ENCODE data around the gene RAPGEF6.

The RAPGEF6 gene

DNA sequence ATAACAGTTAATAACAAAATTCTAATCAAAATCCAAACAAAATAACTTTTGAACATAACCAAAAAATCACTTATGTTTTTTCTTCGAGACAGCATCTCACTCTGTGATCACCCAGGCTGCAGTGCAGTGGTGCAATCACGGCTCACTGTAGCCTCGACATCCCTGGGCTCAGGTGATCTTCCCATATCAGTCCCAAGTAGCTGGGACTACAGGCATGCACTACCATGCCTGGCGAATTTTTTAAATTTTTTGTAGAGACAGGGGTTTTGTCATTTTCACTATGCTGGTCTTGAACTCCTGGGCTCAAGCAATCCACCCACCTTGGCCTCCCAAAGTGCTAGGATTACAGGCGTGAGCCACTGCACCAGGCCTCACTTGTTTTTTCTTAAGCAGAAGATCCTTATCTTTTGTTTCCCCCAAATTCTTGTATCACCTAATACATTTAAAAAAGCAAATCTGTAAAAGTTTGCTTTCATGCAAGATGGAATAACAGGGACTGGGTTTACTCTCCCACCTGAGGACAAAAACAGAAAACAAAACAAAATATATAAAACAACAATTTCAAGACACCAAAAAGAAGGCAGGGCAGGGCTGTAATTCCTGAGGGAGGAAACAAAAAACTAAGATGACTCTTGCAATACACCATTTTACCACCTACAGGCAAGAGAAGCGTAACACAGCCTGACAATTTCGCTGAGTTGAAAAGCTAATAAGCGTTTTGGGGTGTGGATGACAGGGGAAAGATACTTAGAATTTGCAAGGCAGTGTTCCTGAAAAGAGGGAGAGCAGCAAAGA lies 71.4 kb downstream of the RAPGEF6 start:
- Mint-ChIP-seq H3K4me3 (no peak overlapping the region), H3K9me3 (no peaks in the 10 kb centered on the region), H3K27me3 (no peaks in the 10 kb centered on the region), H3K27ac (no peak overlapping the region), H3K4me1 (ENCODE audit: low read depth) (peaks cover 30% of the 10 kb centered on the region), H3K36me3 (ENCODE audit: low read depth) (peaks cover 31% of the 10 kb centered on the region)

DNA sequence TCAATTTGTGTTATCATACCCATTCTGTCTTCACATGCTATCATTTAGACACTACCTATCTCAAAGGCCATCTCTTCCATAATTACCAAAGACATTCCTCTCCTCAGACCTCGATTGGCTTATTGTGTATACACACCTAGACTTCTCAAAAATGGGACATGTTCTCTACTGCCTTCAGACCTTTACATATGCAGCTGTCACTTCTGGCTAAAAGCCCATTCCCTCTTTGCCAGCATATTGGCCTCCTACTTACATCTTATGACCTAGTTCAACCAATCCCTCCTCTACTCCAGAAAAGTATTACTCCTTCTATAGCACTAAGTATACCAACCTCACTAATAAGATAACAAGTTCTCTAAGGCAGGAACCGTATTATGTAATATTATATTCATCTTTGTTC lies 84.4 kb downstream of the RAPGEF6 start:
- peak overlapping the region; percentile 2 for H3K27ac Mint-ChIP-seq
- no peak overlapping the region for H3K4me3 Mint-ChIP-seq
- H3K27me3 Mint-ChIP-seq, result no peaks in the 10 kb centered on the region
- H3K36me3 Mint-ChIP-seq (ENCODE audit: low read depth), result peaks cover 55% of the 10 kb centered on the region
- H3K4me1 Mint-ChIP-seq (ENCODE audit: low read depth), result peaks cover 70% of the 10 kb centered on the region
- peaks cover 3% of the 10 kb centered on the region for H3K9me3 Mint-ChIP-seq

DNA sequence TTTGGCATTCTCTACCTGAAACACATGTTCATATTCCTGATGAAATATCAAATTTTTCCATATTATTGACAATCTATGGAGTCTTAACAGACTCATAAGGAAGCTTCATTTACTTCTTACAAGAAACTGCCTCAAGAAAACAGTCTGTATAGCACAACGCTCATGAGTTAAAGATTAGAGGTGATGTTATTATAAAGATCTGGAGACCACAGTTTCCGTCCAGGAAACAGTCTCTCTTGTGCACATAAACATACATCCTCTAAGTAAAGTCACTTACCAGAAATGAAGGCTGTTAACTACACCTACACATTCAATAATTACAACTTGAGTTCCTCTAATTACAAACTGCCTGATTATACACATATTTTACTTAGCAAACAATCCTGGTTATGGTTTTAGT lies 86.9 kb downstream of the RAPGEF6 start:
- peaks cover 81% of the 10 kb centered on the region for H3K4me1 Mint-ChIP-seq (ENCODE audit: low read depth)
- peak overlapping the region; percentile 86 for H3K27ac Mint-ChIP-seq
- no peaks in the 10 kb centered on the region for H3K27me3 Mint-ChIP-seq
- H3K9me3 Mint-ChIP-seq, result peaks cover 3% of the 10 kb centered on the region
- peak overlapping the region; percentile 78 for H3K4me3 Mint-ChIP-seq
- peaks cover 55% of the 10 kb centered on the region for H3K36me3 Mint-ChIP-seq (ENCODE audit: low read depth)

DNA sequence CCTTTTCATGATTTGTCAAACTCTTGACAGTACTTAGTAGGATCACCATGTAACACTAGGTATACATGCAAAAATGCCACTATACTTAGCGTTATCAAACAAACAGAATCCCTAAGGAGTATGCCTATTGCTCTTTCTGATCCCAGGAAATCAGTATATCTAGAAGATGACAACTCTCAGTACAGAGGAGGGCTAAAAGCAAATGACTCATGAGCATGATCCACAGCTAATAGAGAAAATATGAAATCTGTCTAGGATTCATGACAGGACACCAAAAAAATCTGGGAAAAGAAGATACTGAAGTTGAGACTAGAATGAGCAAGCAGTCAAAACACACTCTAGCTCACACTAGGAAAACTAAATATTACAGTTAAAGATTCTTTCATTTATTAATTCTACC lies 89.2 kb downstream of the RAPGEF6 start:
- peaks cover 86% of the 10 kb centered on the region for H3K4me1 Mint-ChIP-seq (ENCODE audit: low read depth)
- peak overlapping the region; percentile 53 for H3K27ac Mint-ChIP-seq
- no peaks in the 10 kb centered on the region for H3K27me3 Mint-ChIP-seq
- H3K9me3 Mint-ChIP-seq, result no peaks in the 10 kb centered on the region
- peaks cover 66% of the 10 kb centered on the region for H3K36me3 Mint-ChIP-seq (ENCODE audit: low read depth)
- peak overlapping the region; percentile 60 for H3K4me3 Mint-ChIP-seq

DNA sequence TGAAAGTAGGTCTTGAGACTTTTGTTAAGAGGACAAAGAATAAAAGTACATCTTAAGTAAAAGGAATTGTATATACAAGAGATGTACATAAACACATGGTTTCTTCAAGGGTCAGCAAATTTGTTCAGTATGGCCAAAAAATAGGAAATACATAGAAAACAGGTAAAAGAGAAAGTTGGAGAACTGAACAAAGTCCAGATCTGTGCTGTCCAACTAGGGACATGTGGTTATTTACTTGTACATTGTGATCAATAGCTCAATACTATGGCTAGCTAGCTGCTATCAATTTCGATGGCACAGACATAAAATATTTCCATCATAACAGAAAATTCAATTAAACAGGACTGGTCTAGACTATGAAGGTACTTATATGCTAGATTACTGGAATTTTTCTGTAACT lies 92.3 kb downstream of the RAPGEF6 start:
- Mint-ChIP-seq H3K27me3 (no peaks in the 10 kb centered on the region), H3K9me3 (no peaks in the 10 kb centered on the region), H3K4me3 (no peak overlapping the region), H3K4me1 (ENCODE audit: low read depth) (peaks cover 87% of the 10 kb centered on the region), H3K36me3 (ENCODE audit: low read depth) (peaks cover 61% of the 10 kb centered on the region), H3K27ac (no peak overlapping the region)

DNA sequence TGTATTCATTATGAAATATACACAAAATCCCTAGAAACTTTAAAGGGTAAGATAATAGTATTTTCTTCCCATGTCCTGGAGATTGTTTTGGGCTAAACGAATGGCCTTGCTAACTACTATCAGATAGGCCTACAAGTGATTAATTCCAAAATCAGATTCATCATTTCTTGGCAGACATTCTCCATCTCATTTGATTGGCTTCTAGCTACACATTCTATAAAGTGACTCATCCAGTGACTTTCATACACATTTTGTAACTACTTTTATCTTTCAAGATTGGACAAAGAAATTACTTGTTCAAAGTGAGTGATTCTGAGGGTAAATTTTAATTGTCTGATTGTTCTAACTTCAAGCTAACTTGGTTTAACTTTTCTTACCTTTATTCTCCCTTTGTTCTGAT lies 93.3 kb downstream of the RAPGEF6 start:
- Mint-ChIP-seq H3K4me3 (no peak overlapping the region), H3K27ac (peak overlapping the region; percentile 51), H3K36me3 (ENCODE audit: low read depth) (peaks cover 54% of the 10 kb centered on the region), H3K4me1 (ENCODE audit: low read depth) (peaks cover 87% of the 10 kb centered on the region), H3K9me3 (no peaks in the 10 kb centered on the region), H3K27me3 (no peaks in the 10 kb centered on the region)

DNA sequence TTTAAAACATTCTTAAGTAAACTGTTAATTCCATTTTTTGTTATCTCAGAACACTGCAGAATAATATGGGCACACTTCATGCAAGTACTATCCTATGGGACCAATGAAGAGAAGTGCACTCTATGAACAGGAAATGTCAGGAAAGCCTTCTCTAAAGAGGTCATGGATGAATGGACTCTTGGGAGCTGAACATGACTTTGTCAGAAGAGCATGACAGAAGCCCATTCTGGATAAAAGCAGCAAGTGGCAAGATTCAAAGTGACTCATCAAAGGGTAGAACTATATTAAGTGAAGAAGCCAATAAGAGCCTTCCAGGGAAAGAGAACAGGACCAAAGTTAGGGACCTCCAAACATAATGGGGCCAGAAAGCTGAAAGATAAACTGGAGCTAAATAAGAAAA lies 94.0 kb downstream of the RAPGEF6 start:
- peaks cover 90% of the 10 kb centered on the region for H3K4me1 Mint-ChIP-seq (ENCODE audit: low read depth)

DNA sequence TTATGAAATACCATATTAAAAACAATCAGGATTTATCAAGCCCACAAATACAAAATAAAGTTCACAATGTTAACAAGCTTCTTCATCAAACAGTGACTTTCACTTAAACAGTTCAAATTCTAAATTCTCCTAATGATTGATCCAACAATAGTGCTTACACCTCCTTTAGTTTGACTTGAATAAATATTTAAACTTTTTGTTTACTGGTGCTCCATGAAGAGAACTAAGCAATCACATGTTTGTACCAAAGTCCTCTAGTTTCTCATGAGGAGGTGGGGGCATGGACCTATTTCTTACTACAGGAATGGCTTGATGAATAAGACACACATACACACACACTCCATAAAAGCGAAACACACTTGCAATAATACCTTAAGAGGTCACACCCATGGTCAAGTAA lies 95.8 kb downstream of the RAPGEF6 start:
- peak overlapping the region; percentile 46 for H3K27ac Mint-ChIP-seq
- H3K9me3 Mint-ChIP-seq, result no peaks in the 10 kb centered on the region
- peaks cover 95% of the 10 kb centered on the region for H3K4me1 Mint-ChIP-seq (ENCODE audit: low read depth)
- no peak overlapping the region for H3K4me3 Mint-ChIP-seq
- H3K36me3 Mint-ChIP-seq (ENCODE audit: low read depth), result peaks cover 45% of the 10 kb centered on the region
- H3K27me3 Mint-ChIP-seq, result no peaks in the 10 kb centered on the region

More for the DNA sequence above, 94.0 kb downstream of the RAPGEF6 start:
- peak overlapping the region; percentile 51 for H3K27ac Mint-ChIP-seq
- no peaks in the 10 kb centered on the region for H3K27me3 Mint-ChIP-seq
- no peak overlapping the region for H3K4me3 Mint-ChIP-seq
- no peaks in the 10 kb centered on the region for H3K9me3 Mint-ChIP-seq
- H3K36me3 Mint-ChIP-seq (ENCODE audit: low read depth), result peaks cover 57% of the 10 kb centered on the region

DNA sequence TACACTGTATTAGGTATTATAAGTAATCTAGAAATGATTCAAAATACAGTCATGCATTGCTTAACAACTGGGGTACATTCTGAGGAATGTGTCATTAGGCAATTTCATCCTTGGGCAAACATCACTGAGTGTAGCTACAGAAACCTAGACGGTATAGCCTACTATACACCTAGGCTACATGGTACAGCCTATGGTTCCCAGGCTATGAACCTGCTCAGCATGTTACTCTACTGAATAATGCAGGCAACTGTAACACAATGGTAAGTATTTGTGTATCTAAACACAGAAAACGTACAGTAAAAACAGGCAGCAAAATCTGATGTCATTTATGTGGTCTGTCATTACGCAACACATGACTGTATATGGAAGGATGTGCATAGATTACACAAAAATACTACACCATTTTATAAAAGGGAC lies 96.8 kb downstream of the RAPGEF6 start:
- no peaks in the 10 kb centered on the region for H3K9me3 Mint-ChIP-seq

DNA sequence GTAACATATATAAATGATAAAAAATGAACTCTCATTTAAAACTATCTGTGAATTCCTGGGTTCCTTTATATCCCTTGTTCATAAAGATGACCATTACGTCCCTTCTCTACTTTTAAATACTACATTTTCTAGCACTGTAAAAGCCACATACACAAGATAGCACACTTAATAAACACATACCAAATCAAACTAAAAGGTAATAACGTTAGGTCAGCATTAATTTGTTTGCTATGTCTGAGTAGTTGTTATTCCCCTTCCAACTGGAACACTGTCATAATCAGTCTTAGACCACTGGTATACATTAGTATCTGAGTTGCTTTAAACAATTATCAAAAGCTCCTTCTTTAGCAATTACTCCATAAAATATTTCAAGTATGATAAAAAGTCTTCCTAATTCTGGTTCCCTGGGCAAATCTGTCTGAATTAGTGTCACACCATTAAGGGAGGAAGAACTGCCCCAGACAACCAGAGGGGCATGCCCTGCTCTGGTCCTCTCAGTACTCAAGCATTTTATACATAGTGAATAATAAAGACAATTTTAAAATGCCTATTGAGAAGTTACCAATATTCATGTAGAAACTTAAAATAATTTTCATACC lies 98.1 kb downstream of the RAPGEF6 start:
- Mint-ChIP-seq H3K4me3 (peak overlapping the region; percentile 67), H3K9me3 (no peaks in the 10 kb centered on the region), H3K27ac (peak overlapping the region; percentile 82), H3K36me3 (ENCODE audit: low read depth) (peaks cover 31% of the 10 kb centered on the region), H3K4me1 (ENCODE audit: low read depth) (peaks cover 97% of the 10 kb centered on the region), H3K27me3 (no peaks in the 10 kb centered on the region)

More for the DNA sequence above, 96.8 kb downstream of the RAPGEF6 start:
- Mint-ChIP-seq H3K4me1 (ENCODE audit: low read depth) (peaks cover 97% of the 10 kb centered on the region), H3K36me3 (ENCODE audit: low read depth) (peaks cover 41% of the 10 kb centered on the region), H3K4me3 (no peak overlapping the region), H3K27me3 (no peaks in the 10 kb centered on the region), H3K27ac (no peak overlapping the region)

DNA sequence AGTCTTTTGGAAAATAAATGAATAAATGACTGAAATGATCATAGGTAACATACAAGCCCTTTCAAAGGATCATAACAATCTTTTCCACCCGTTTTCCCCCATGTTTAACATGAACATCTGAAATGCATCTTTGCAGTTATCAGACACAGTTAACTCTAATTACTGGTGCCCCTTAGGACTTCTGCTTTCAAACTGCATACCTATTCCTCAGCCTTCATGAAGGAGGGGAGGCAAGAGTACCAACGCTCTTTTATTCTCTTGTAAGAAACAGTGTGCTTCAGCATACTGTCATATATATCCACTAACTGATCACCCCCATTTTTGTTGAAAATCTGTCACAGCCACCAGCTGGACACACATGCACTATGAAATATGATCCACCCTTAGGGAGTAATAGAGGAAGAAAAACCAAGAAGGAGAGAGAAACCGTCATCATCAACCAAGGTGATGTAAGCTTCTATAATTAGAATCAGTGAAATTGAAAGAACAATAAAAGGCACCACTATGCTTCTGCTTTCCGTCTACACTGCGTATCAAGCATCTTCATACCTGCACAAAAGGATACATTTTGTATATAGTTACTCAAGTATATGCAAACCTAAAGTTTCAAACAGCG lies 98.7 kb downstream of the RAPGEF6 start:
- peak overlapping the region; percentile 82 for H3K27ac Mint-ChIP-seq
- H3K27me3 Mint-ChIP-seq, result no peaks in the 10 kb centered on the region
- H3K4me3 Mint-ChIP-seq, result peak overlapping the region; percentile 67
- H3K36me3 Mint-ChIP-seq (ENCODE audit: low read depth), result peaks cover 24% of the 10 kb centered on the region
- no peaks in the 10 kb centered on the region for H3K9me3 Mint-ChIP-seq
- peaks cover 94% of the 10 kb centered on the region for H3K4me1 Mint-ChIP-seq (ENCODE audit: low read depth)

DNA sequence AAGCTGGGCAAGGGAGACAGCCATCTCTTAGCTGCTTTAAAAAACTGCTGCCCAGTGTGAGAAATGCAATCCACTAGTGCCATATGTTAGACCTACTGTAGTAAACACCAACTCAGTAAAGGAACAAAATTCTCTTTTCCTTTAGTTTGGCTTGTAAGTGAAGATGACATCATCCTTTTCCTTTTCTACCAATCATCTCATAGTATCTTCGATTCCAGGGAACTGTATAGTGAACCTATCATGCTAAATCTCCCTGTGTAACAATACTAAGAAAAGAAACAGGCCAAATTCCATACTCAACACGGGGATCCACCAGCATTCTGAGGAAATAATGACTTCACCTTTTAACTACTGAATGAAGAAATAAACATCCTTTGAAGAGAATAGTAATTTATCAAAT lies 100.1 kb downstream of the RAPGEF6 start:
- Mint-ChIP-seq H3K9me3 (no peaks in the 10 kb centered on the region), H3K36me3 (ENCODE audit: low read depth) (peaks cover 15% of the 10 kb centered on the region), H3K27ac (peak overlapping the region; percentile 64), H3K4me3 (no peak overlapping the region), H3K27me3 (no peaks in the 10 kb centered on the region), H3K4me1 (ENCODE audit: low read depth) (peaks cover 95% of the 10 kb centered on the region)

DNA sequence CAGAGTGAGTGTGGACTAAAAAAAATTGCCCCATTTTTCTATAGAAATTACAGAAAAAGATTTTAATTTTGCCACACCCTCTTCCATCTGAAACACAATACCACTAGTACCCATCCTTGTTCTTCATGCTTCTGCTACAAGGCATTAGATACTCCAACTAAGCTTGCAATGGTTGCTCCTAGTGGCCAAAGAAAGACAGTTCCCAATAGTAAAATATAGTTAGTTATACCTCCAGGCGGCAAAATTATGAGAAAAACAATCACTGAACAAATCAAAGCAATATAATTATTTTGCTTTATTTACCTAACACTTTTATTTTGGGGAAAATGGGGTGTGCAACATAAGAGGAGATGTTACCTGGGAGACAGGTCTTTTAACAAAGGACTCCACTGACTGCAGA lies 101.2 kb downstream of the RAPGEF6 start:
- H3K4me1 Mint-ChIP-seq (ENCODE audit: low read depth), result peaks cover 92% of the 10 kb centered on the region
- no peaks in the 10 kb centered on the region for H3K9me3 Mint-ChIP-seq
- no peak overlapping the region for H3K4me3 Mint-ChIP-seq
- peak overlapping the region; percentile 84 for H3K27ac Mint-ChIP-seq
- H3K36me3 Mint-ChIP-seq (ENCODE audit: low read depth), result peaks cover 16% of the 10 kb centered on the region
- H3K27me3 Mint-ChIP-seq, result no peaks in the 10 kb centered on the region

DNA sequence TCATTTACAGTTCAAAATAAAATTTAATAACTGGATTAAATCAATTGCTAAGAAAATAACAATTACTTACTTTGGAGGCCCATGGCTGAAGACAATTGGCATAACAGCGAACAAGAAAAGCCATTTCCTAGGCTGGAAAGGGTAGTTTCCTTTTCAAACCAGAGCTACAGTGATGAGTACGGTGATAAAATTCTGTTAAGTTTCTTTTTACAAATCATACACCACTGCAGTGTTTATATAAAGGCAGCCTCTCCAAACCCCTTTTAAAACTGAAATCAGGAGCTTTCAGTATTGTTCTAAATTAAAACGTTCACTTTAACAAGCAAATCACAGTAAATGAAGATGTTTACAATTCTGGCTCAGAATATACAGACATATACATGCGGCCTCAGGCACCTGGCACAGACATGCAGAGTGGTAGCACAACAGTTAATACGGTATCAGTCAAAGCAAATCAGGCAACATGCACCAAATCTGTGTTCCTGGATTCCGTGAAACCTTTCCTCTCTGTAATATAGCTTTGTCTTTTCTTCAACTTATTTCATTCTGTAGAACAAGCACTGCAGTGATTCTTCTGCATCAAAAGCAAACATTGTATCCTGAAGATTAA lies 102.9 kb downstream of the RAPGEF6 start:
- Mint-ChIP-seq H3K9me3 (no peaks in the 10 kb centered on the region), H3K36me3 (ENCODE audit: low read depth) (peaks cover 20% of the 10 kb centered on the region), H3K27me3 (no peaks in the 10 kb centered on the region), H3K4me1 (ENCODE audit: low read depth) (peaks cover 84% of the 10 kb centered on the region), H3K27ac (peak overlapping the region; percentile 70), H3K4me3 (peak overlapping the region; percentile 81)
